NCI-H1105 treated with DMSO at 0.1 percent for 48 hours (cell line): ENCODE results near the gene ITGB2.
"Not testable (repeated sequence)": the region's sequence is repeated elsewhere in the genome, so short reads cannot be mapped to it uniquely, and the experiment has no call there.

Experiments
- DNase-seq: peaks from one replicate; lab custom pipeline; 2025; lab: John Stamatoyannopoulos, UW

ITGB2 gene

DNA sequence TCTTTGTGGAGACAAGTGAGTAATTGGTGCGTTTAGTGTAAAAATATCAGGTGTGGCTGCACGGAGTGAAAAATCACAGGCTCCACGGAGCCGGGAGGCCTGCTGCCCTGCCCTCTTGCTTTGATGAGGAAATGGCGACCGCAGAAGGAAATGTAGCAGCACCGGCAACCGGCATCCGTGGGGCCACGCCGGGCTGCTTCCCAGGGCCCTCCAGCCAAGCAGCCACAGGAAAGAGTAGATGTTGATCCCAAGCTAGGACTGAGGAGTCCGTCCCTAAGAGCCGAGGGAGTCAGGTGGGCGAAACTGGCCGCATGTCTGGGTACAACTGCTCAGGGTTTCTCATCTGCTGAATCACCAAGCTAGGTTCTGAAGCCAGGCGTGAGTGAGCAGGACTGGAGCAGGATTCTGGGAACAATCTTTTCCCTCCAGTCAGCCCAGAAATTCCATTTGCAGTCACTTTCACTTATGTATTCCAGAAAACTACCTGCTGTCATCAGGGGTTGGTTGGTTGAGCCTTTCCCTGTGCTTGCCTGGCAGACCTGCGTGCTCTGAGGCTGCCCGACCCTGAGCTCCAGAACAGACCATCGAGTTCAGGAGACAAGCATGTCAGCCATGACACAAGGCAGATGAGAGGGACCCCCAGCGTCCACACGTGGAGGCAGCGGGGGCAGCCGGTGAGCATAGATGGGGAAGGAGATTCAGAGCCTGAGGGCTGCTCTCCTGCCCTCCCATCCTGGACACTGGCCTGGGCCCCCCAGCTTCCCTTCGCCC is 5.8 kb upstream of the ITGB2 start:
- DNase-seq, result no peak

DNA sequence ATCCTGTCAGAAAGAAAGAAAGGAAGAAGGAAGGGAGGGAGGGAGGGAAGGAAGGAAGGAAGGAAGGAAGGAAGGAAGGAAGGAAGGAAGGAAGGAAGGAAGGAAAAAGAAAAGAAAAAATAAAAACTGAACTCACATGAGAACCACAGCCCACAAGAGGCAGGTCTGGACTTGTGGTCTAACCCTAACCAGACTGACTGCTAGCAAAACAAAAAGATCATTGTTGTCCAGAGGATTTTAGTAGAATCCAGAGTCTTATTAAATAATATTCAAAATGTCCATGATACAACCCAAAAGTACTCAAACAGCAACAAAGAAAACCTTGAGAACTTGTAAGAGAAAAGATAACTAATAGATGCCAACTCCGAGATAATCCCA is 4.7 kb upstream of the ITGB2 start:
- no peak for DNase-seq

DNA sequence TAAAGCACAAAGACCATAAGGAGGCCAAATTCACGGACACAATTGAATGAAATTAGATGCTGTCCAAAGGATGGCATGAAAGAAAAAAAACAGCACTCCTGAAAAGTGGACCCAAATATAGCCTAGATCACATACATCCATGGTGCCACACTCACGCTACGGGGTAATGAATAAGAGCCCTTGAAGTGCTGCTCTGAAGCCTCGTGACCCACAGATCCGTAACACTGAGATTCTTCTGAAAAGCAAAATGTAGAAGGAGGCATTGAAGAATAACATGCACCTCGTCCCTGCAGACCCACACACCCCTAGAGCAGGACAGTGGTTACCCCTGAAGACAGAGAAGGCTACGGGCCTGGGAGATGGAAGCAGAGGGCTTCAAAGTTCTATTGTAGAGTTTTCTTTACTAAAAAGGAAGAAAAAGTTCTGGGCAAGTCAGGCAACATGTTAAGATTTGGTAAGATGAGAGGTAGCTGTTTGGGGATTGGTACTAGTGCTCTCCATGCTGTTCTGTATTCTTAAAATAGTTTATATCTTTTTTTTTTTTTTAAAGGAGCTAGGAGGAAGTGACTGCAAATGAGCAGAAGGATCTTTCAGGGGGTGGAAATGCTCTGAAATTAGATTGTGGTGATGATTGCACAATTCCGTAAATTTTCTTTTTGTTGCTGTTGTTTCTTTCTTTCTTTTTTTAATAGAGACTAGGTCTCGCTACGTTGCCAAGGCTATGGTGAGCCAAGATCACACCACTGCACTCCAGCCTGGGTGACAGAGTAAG is 4.1 kb upstream of the ITGB2 start:
- no peak for DNase-seq

- no peak for DNase-seq
These were observed 2.9 kb upstream of the ITGB2 start for GRCh38 chr21:44923480-44924084.

DNA sequence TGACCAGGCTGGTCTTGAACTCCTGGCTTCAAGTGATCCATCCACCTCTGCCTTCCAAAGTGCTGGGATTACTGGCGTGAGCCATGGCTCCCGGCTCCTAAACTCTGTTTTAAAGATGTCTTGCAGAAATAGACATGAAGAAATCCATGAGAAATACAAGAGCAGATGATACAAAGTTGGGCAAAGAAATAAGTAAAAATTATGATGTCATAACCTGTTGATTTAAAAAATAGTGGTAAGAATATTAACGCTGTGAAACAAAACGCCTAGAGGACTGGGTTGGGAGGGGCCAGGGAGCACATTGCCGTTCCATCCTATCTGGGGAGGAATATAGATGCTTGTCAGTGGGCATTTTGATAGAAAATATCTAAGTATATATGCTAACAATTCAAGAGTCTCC is 1.2 kb upstream of the ITGB2 start:
- no peak for DNase-seq

- no peak for DNase-seq
These were observed 596 bp downstream of the ITGB2 start for GRCh38 chr21:44919913-44920693.

DNA sequence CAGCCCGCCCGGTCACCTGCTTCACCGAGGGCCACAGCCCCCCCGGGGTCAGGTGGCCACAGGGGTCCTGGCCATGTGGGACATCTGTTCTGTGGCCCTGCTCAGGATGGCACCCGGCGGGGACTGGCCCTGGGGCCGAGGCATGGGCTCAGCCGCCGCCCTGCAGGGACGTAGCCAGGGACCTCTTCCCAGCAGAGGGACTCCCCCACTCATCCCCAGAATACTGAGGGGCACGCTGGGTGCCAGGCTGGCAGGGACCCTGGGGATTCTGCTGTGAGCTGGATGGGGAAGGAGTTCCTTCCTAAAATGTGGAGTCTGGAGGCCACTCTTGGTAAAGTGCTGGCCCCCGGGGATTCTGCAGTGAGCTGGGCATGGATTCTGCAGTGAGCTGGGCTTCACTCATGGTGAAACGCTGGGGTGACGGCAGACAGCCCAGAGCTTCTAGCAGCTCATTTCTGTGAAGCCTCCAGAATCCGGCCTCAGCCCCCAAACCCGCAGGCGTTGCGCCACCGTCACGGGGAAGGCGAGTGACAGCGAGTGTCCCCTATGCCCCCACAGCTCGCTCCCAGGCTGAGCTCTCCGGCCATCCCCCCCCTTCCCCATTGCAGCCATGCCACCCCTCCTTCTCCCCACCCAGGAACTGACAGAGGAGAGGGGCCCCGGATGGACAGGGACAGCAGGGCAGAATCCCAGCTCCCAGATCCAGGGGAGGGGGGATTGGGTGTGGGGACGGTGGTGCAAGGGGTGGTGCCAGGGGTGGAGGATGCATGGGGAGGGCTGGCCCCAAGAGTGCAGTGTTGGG is 1.4 kb downstream of the ITGB2 start:
- DNase-seq, result no peak

DNA sequence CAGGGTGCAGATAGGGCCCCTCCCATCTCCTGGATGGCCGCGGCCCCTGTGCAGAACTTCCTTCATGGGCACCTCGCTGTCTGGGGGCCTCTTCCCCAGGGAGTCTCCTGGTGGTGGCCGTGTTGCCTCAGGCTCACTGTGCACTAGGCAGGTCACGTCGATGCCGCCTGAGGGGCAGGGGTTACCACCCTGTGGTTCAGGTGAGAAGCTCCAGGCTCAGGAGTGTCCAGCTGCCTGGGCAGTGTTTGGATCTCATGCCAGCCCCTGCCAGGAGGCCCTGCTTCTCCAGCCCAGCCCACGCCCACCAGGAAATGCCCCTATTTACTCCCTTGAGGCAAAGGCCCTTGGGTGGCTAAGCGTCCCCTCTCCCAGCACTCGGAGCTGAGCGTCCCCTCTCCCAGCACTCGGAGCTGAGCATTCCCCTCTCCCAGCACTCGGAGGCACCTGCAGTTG is 2.1 kb downstream of the ITGB2 start:
- DNase-seq, result no peak

GRCh38 chr21:44918107-44918470 is 2.6 kb downstream of the ITGB2 start:
- DNase-seq, result no peak

- no peak for DNase-seq
These were observed 3.1 kb downstream of the ITGB2 start for GRCh38 chr21:44917446-44918106.

DNA sequence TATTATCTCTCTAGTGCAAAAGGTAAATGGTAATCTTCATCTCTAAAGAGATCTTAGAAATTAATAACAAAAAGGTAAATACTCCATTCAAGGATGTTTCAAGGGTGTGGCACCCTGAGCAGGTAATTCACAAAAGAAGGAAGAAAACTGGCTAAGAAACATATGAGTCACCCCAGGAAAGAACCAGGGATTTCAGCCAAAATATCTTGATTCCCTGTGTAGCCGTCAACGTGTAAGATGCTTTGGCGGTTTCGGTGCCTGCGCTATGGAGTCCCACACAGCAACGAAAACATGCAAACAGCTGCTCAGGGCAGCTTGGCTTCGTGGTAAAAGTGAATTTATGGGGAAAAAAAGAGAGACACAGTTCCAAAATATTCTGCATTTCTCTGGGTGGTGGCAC is 3.7 kb downstream of the ITGB2 start:
- DNase-seq, result no peak

DNA sequence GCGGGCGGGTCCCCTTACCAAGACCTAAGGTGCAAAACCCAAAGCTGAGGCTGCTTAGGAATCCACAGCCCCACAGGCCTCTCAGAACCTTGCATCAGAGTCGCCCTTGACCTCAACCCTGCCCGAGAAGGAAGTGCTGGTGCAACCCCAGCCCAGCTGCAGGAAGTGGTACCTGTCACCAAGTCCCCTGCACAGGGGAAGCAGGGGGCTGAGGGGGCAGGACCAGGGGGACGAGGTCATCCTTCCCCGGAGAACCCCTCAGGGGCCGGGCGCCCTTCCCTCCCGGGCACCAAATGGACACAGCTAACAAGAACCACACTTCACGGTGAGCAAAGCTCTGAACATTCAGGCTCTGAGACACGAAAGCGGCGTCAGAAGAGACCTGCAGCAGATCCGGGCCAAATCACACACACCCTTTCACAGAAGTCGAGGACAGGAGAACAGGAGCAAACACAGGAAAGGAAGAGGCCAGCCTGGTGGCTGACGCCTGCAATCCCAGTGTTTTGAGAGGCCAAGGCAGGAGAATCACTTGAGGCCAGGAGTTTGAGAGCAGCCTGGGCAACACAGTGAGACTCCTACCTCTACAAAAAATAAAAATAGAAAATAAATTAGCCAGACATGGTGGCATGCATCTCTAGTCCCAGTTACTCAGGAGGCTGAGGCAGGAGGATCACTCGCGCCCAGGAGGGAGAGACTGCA is 6.4 kb downstream of the ITGB2 start:
- DNase-seq, result no peak

- no peak for DNase-seq
These were observed 7.1 kb downstream of the ITGB2 start for GRCh38 chr21:44913425-44914175.

DNA sequence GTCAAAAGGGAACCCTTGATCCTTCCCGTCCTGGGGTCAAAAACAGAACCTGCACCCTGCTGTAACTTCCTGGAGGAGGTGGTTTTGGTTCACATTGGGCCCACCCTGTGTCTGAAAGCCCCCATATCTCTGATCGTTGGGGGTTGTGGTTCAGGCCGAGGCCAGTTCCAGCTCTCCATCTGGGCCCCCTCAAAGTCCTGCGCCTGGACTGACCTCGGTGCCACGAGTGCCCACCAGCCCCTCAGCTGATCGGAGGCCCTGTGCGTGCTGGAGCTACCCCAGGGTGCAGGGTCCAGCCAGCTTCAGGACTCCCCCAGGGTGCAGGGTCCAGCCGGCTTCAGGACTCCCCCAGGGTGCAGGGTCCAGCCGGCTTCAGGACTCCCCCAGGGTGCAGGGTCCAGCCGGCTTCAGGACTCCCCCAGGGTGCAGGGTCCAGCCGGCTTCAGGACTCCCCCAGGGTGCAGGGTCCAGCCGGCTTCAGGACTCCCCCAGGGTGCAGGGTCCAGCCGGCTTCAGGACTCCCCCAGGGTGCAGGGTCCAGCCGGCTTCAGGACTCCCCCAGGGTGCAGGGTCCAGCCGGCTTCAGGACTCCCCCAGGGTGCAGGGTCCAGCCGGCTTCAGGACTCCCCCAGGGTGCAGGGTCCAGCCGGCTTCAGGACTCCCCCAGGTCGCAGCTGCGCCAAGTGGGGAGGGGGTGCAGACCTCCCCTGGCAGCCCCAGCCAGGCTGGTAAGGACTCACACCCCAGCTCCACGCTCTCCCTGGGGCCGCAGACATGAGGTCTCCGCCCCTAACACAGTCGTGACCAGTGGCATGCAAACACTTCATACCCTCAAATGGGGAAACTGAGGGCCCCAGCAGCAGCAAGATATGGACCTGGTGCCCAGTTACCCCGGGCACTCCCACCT is 7.9 kb downstream of the ITGB2 start:
- not testable (repeated sequence) for DNase-seq

DNA sequence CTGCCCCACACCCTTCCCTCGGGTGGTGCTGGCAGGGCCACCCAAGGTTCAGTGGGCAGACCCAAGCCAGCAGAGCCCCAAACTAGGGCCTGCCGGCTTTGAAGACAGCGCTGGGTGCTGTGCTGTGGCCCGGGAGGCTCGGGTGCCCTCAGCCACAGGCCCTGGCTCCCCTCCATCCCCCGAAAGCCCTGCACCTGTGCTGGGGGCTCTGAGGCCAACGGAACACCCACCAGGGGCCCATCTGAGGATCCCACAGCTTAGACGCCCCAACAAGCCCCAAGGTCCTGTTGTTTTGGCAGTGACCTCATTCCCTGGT is 8.6 kb downstream of the ITGB2 start:
- DNase-seq, result no peak

GRCh38 chr21:44911384-44912157 is 9.1 kb downstream of the ITGB2 start:
- DNase-seq, result peak; percentile 87

- DNase-seq, result no peak
These were observed 9.7 kb downstream of the ITGB2 start for GRCh38 chr21:44911068-44911383.
